Adrenal gland (tissue), 19 donors: ENCODE results near the gene GHRHR. TPM values are rescaled to one million over a fixed set of nuclear protein-coding genes. Genes with fewer than 3 reads are reported as not detected.

ENCODE experiments used
- DNase-seq, 7 donors: peaks; one replicate each; pipeline ENCODE4 v3.0.0-alpha.2; 2019 to 2020
- H3K27ac ChIP-seq, 5 donors: fragments of 200-600 bp; sonication (generic) in 4 of 5; 1 replicate in 3 of 5; 2 replicates in 2 of 5; pipeline versions ENCODE4 v1.5.1 to v1.8.0; 2016 to 2020; ENCODE audit warnings: mild to moderate bottlenecking in 1 of 5
- H3K27me3 ChIP-seq: fragments of 200-600 bp; 2 replicates; pipeline ENCODE4 v1.8.0; 2021
- H3K36me3 ChIP-seq, 2 donors: fragments of 200-600 bp; replicated peaks in 1 of 2; 1 replicate in 1 of 2; 2 replicates in 1 of 2; pipeline versions ENCODE4 v1.5.1 to v1.8.0; 2018 to 2022
- H3K4me1 ChIP-seq, 2 donors: fragments of 200-600 bp; replicated peaks in 1 of 2; 1 replicate in 1 of 2; 2 replicates in 1 of 2; pipeline versions ENCODE4 v1.5.1 to v1.8.0; 2018 to 2021
- H3K4me3 ChIP-seq, 4 donors: fragments of 200-600 bp; sonication (generic) in 3 of 4; one replicate each; pipeline ENCODE4 v1.5.1; 2016 to 2018
- H3K9me3 ChIP-seq, 3 donors: fragments of 200-600 bp; sonication (generic) in 1 of 3; replicated peaks in 1 of 3; 1 replicate in 2 of 3; 2 replicates in 1 of 3; pipeline versions ENCODE4 v1.5.1 to v1.8.0; 2016 to 2021
- POLR2A ChIP-seq, 2 donors: fragments of 450-650 bp; IDR thresholded peaks; one replicate each; pipeline ENCODE4 v1.6.1; 2017; ENCODE audit warnings: antibody characterized with exemption in 2 of 2, mild to moderate bottlenecking in 2 of 2, moderate library complexity in 1 of 2
- WGBS, 4 donors: extraction: QIAGEN DNeasy Blood & Tissue Kit in 2 of 4; methylation state at CpG; one replicate each; pipeline versions ENCODE4 v1.1.5 to v1.1.7; 2013 to 2017; 5-methylcytosine and 5-hydroxymethylcytosine counted together
- intact Hi-C, 2 donors: fragments of 100-400 bp; cut with DNase I; formaldehyde crosslinking; loops; one replicate each; pipeline versions ENCODE4 v1.14.1 to v1.15.0; 2022 to 2023
- long read RNA-seq, 10 donors: library from polyadenylated mRNA in 3 of 10; unstranded in 2 of 10; stranded (forward) in 1 of 10; transcript quantifications; one replicate each; pipeline ENCODE4 v2.0.0 and lab custom pipeline, GENCODE V29; 2021 to 2026
- polyA plus RNA-seq, 3 donors: library from polyadenylated mRNA; stranded (reverse); fragments of 200-250 nt in 2 of 3; fragments of 350-450 nt in 1 of 3; fragmentation: Illumina TruSeq in 1 of 3; extraction: RNeasy Lipid Tissue Mini Kit (QIAGEN cat#74804) in 1 of 3; gene quantifications; one replicate each; pipeline ENCODE4 v1.2.3, GENCODE V29; 2013 to 2014
- total RNA-seq, 9 donors: library from RNA; depleted of rRNA in 4 of 9; stranded (reverse); fragments of >200 nt in 4 of 9; fragments of 120-200 nt in 1 of 9; fragmentation: NEBNext Ultra II Directional in 1 of 9; extraction: Animal tissue kit (Norgen Biotek cat#: 25700) in 1 of 9; gene quantifications; one replicate each; pipeline versions ENCODE4 v1.1.0 to v1.2.4, GENCODE V29; 2013 to 2023
- TF ChIP-seq, protein P1 (sequence below), 6 experiments: fragments of 450-650 bp in 4 of 6; fragments of 200-600 bp in 2 of 6; sonication (generic) in 1 of 6; IDR thresholded peaks; 1 replicate in 5 of 6; 2 replicates in 1 of 6; pipeline versions ENCODE4 v1.5.1 to v1.8.0; 2016 to 2021; ENCODE audit warnings: antibody characterized with exemption in 6 of 6, mild to moderate bottlenecking in 2 of 6, moderate library complexity in 1 of 6
- donor health status: healthy with polysubstance abuse.
- donor health status: Bipolar disorder and iron deficiency.
- donor health status: DM: yes; HTN: yes; CAD: no.
- donor health status: DM: no; HTN: no; CAD: no.
- donor health status: DM: no; HTN: no; CAD: no.
- donor health status: DM: yes; HTN: yes; CAD: no.

Gene GHRHR
- total RNA-seq (1 to 10 TPM in 1 of 9 donors, under 1 TPM in 2, not detected in 6; 0.33 to 2.9 (median 0.60) TPM), polyA plus RNA-seq (10 to 100 TPM in 1 of 3 donors, under 1 TPM in 2; 0.44 to 11.5 (median 0.68) TPM)
- long read RNA-seq, donor 1 = 0 reads
- long read RNA-seq, donor 2 = 0 reads
- long read RNA-seq, donor 3 = 0 reads
- long read RNA-seq, donor 4 = 0 reads
- long read RNA-seq, donor 5 = 0 reads
- long read RNA-seq, donor 6 = 0 reads
- long read RNA-seq, donor 7 = 0 reads
- long read RNA-seq, donor 8 = 0 reads
- long read RNA-seq, donor 9 = 0 reads
- long read RNA-seq, donor 10 = 0 reads

- no peak within 1 kb of the TSS for H3K4me3 ChIP-seq
- TF ChIP-seq, protein P1, sequence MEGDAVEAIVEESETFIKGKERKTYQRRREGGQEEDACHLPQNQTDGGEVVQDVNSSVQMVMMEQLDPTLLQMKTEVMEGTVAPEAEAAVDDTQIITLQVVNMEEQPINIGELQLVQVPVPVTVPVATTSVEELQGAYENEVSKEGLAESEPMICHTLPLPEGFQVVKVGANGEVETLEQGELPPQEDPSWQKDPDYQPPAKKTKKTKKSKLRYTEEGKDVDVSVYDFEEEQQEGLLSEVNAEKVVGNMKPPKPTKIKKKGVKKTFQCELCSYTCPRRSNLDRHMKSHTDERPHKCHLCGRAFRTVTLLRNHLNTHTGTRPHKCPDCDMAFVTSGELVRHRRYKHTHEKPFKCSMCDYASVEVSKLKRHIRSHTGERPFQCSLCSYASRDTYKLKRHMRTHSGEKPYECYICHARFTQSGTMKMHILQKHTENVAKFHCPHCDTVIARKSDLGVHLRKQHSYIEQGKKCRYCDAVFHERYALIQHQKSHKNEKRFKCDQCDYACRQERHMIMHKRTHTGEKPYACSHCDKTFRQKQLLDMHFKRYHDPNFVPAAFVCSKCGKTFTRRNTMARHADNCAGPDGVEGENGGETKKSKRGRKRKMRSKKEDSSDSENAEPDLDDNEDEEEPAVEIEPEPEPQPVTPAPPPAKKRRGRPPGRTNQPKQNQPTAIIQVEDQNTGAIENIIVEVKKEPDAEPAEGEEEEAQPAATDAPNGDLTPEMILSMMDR (IDR thresholded peaks at IDR 0.05) = no peak
- H3K4me1 ChIP-seq = no peaks in the 10 kb centered on the region
These were observed at the start of gene GHRHR for GRCh38 chr7:30963842-30964241. GHRHR (plus strand) TSS chr7:30963953; CDS start chr7:30964069, 116 bp downstream.

DNA sequence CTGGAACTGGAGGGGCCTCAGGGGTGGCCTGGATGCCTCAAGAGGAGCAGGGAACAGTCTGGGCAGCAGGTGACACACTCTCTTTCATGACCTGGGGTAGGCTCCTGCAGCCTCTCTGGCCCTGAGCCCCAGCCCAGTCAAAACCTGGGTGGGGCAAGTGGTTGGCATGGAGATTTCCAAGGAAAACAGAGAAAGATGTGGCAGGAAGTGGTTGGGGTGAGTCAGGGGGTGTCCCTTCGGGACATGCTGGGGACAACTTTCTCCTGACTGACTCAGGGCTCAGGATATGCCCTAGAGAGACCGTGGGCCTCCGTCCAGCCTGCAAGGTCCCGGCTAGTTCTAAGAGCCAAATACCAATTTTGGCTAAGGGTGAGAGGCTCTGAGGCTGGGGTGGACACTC is 49.2 kb upstream of the GHRHR start:
- Histone ChIP-seq H3K27me3 (no peaks in the 10 kb centered on the region), H3K9me3 (no peaks in the 10 kb centered on the region), H3K4me3 (no peak overlapping the region), H3K27ac (peak overlapping the region in 1 of 5 donors; percentile 49), H3K4me1 (no peaks in the 10 kb centered on the region), H3K36me3 (no peaks in the 10 kb centered on the region)
- TF ChIP-seq, protein P1 (IDR thresholded peaks at IDR 0.05) = no peak
- no peak for TF ChIP-seq POLR2A (IDR thresholded peaks at IDR 0.05)
- intact Hi-C loops = no loop called here
- WGBS, 4 donors = 45 to 83% (median 70%) methylated on average over 2 to 4 of the region's 4 CpGs
- no peak for DNase-seq

More at GRCh38 chr7:30963842-30964241, at the start of gene GHRHR:
- WGBS, 4 donors = 83 to 93% (median 88%) methylated on average over 4 to 11 of the region's 11 CpGs
- Histone ChIP-seq H3K36me3 (no peaks in the 10 kb centered on the region), H3K27ac (no peak within 1 kb of the TSS), H3K9me3 (no peaks in the 10 kb centered on the region), H3K27me3 (no peaks in the 10 kb centered on the region)
- intact Hi-C loops = no loop called here
- DNase-seq = no peak

- WGBS, 4 donors = 70 to 92% (median 89%) methylated on average over 8 to 11 of the region's 11 CpGs
- H3K4me1 ChIP-seq = peaks cover 0 to under 1% of the 10 kb centered on the region in 2 donors
- TF ChIP-seq, protein P1 (IDR thresholded peaks at IDR 0.05) = no peak
- TF ChIP-seq POLR2A (IDR thresholded peaks at IDR 0.05) = no peak
- H3K27me3 ChIP-seq = no peaks in the 10 kb centered on the region
- H3K4me3 ChIP-seq = no peak overlapping the region
- intact Hi-C loops = no loop called here
- H3K9me3 ChIP-seq = no peaks in the 10 kb centered on the region
- no peaks in the 10 kb centered on the region for H3K36me3 ChIP-seq
- DNase-seq = no peak
- H3K27ac ChIP-seq = peak overlapping the region in 1 of 5 donors; percentile 49
These were observed 48.6 kb upstream of the GHRHR start for GRCh38 chr7:30915005-30915601.

- H3K36me3 ChIP-seq = no peaks in the 10 kb centered on the region
- WGBS, 4 donors = 55 to 82% (median 75%) methylated on average over 6 of the region's 6 CpGs
- H3K9me3 ChIP-seq = no peaks in the 10 kb centered on the region
- H3K27me3 ChIP-seq = no peaks in the 10 kb centered on the region
- no peak for DNase-seq
- H3K4me1 ChIP-seq = peaks cover 0 to 7% of the 10 kb centered on the region in 2 donors
- H3K4me3 ChIP-seq = no peak overlapping the region
- H3K27ac ChIP-seq = peak overlapping the region in 1 of 5 donors; percentile 45
- intact Hi-C loops = no loop called here
- TF ChIP-seq, protein P1 (IDR thresholded peaks at IDR 0.05) = no peak
- TF ChIP-seq POLR2A (IDR thresholded peaks at IDR 0.05) = no peak
These were observed 48.0 kb upstream of the GHRHR start for GRCh38 chr7:30915751-30916150.
